ENCODE data around the gene SOCS4.
"Not testable (repeated sequence)": the region's sequence is repeated elsewhere in the genome, so short reads cannot be mapped to it uniquely, and the experiment has no call there.

SOCS4 gene

GRCh38 chr14:55026793-55027561, at the start of gene SOCS4, which contains the start of gene WDHD1:
Gene SOCS4, plus strand, starts transcription at chr14:55027236. Its CDS starts 15,806 bp downstream, at chr14:55043042.
Gene WDHD1, minus strand, starts transcription at chr14:55027099. Its CDS starts 312 bp downstream, at chr14:55026787.
- DNase-seq (ENCODE audit: low read depth in 2 of 3, low spot score in 2 of 3) = peak; percentile 93 to 97 (median 96)

- DNase-seq (ENCODE audit: low read depth in 2 of 3, low spot score in 2 of 3) = no peak
These were observed 48.0 kb upstream of the SOCS4 start for GRCh38 chr14:54979039-54979438.

- DNase-seq (ENCODE audit: low read depth in 2 of 3, low spot score in 2 of 3) = no peak
These were observed 45.3 kb upstream of the SOCS4 start for GRCh38 chr14:54981698-54982097.

GRCh38 chr14:54985156-54985555, 41.9 kb upstream of the SOCS4 start:
- no peak for DNase-seq (ENCODE audit: low read depth in 2 of 3, low spot score in 2 of 3)

- no peak for DNase-seq (ENCODE audit: low read depth in 2 of 3, low spot score in 2 of 3)
These were observed 26.7 kb upstream of the SOCS4 start for GRCh38 chr14:55000381-55000780.

- no peak for DNase-seq (ENCODE audit: low read depth in 2 of 3, low spot score in 2 of 3)
These were observed 22.0 kb upstream of the SOCS4 start for GRCh38 chr14:55005071-55005470.

GRCh38 chr14:55015006-55015405, 12.0 kb upstream of the SOCS4 start:
- no peak for DNase-seq (ENCODE audit: low read depth in 2 of 3, low spot score in 2 of 3)

- no peak for DNase-seq (ENCODE audit: low read depth in 2 of 3, low spot score in 2 of 3)
These were observed 7.0 kb upstream of the SOCS4 start for GRCh38 chr14:55019968-55020554.

GRCh38 chr14:55024365-55024764, 2.7 kb upstream of the SOCS4 start:
- DNase-seq (ENCODE audit: low read depth in 2 of 3, low spot score in 2 of 3) = not testable (repeated sequence)

GRCh38 chr14:55025948-55026347, 1.1 kb upstream of the SOCS4 start:
- no peak for DNase-seq (ENCODE audit: low read depth in 2 of 3, low spot score in 2 of 3)

- DNase-seq (ENCODE audit: low read depth in 2 of 3, low spot score in 2 of 3) = no peak
These were observed 619 bp upstream of the SOCS4 start for GRCh38 chr14:55026441-55026792.

- no peak for DNase-seq (ENCODE audit: low read depth in 2 of 3, low spot score in 2 of 3)
These were observed 1.0 kb downstream of the SOCS4 start for GRCh38 chr14:55028066-55028465.

GRCh38 chr14:55028476-55028875, 1.4 kb downstream of the SOCS4 start:
- no peak for DNase-seq (ENCODE audit: low read depth in 2 of 3, low spot score in 2 of 3)

- DNase-seq (ENCODE audit: low read depth in 2 of 3, low spot score in 2 of 3) = no peak
These were observed 4.2 kb downstream of the SOCS4 start for GRCh38 chr14:55031190-55031589.

- DNase-seq (ENCODE audit: low read depth in 2 of 3, low spot score in 2 of 3) = not testable (repeated sequence)
These were observed 11.0 kb downstream of the SOCS4 start for GRCh38 chr14:55037995-55038394.

GRCh38 chr14:55038708-55039107, 11.7 kb downstream of the SOCS4 start:
- DNase-seq (ENCODE audit: low read depth in 2 of 3, low spot score in 2 of 3) = no peak

GRCh38 chr14:55043528-55043927, 16.5 kb downstream of the SOCS4 start:
- no peak for DNase-seq (ENCODE audit: low read depth in 2 of 3, low spot score in 2 of 3)

GRCh38 chr14:55045087-55045486, 18.1 kb downstream of the SOCS4 start:
- no peak for DNase-seq (ENCODE audit: low read depth in 2 of 3, low spot score in 2 of 3)

- DNase-seq (ENCODE audit: low read depth in 2 of 3, low spot score in 2 of 3) = no peak
These were observed 20.4 kb downstream of the SOCS4 start for GRCh38 chr14:55047301-55048053.

GRCh38 chr14:55048900-55049436, 21.9 kb downstream of the SOCS4 start:
- DNase-seq (ENCODE audit: low read depth in 2 of 3, low spot score in 2 of 3) = no peak

- DNase-seq (ENCODE audit: low read depth in 2 of 3, low spot score in 2 of 3) = no peak
These were observed 24.1 kb downstream of the SOCS4 start for GRCh38 chr14:55051165-55051422.
